HCT116 (cell line): Measurements from ENCODE around the gene DOCK4. TPM values are rescaled to one million over a fixed set of nuclear protein-coding genes. Genes with fewer than 3 reads are reported as not detected.

Source experiments
- ATAC-seq: fragments of 200-7000 bp; cut with Tn5 transposase; 2 replicates; pipeline ENCODE4 v1.9.1; 2020; ENCODE audit warnings: mild to moderate bottlenecking, moderate library complexity
- BruUV-seq: library from RNA; stranded (reverse); fragments of 400-500 nt; replicated peaks from 2 replicates; lab custom pipeline; 2021; lab: Mats Ljungman, UMichigan
- CTCF ChIA-PET: fragments of 300-600 bp; sonication (Branson Sonifier 250); formaldehyde crosslinking; loops from one replicate; lab custom pipeline; 2021; ENCODE audit warnings: antibody characterized with exemption; lab: Charles Lee
- POLR2A ChIA-PET: fragments of 300-600, 350-600 bp; sonication (Branson Sonifier 250); formaldehyde crosslinking; loops from one replicate; lab custom pipeline; 2021; ENCODE audit warnings: antibody characterized with exemption; lab: Charles Lee
- RAD21 ChIA-PET, 2 experiments: fragments of 300-600 bp; sonication (Branson Sonifier 250); formaldehyde crosslinking; loops; one replicate each; lab custom pipeline; 2023; ENCODE audit warnings: low total read pairs in 2 of 2; ENCODE audit not compliant: uncharacterized antibody in 2 of 2, unreplicated experiment in 2 of 2, low non-redundant PET in 1 of 2; lab: Charles Lee
- DNase-seq: peaks from one replicate; pipeline ENCODE4 v3.0.0-alpha.2; 2010; ENCODE audit warnings: low read depth, low spot score
- H2AFZ ChIP-seq: fragments of 200-600 bp; shearing (Covaris generic), sonication (generic); 2 replicates; pipeline ENCODE4 v1.6.1; 2017; ENCODE audit warnings: low read depth, mixed run types, mixed read lengths, antibody characterized with exemption, low read length; ENCODE audit not compliant: poor library complexity, severe bottlenecking
- H3K27ac ChIP-seq: 2 replicates; pipeline ENCODE4 v1.5.1; 2012; ENCODE audit warnings: low read depth, low read length
- H3K27me3 ChIP-seq: fragments of 200-600 bp; sonication (generic); 2 replicates; pipeline ENCODE4 v1.6.1; 2016; ENCODE audit warnings: mixed run types, low read length, mixed read lengths; ENCODE audit not compliant: insufficient read depth
- H3K36me3 ChIP-seq, 2 experiments: fragments of 200-500 bp in 1 of 2; fragments of 200-600 bp in 1 of 2; sonication (Bioruptor generic) in 1 of 2; sonication (generic) in 1 of 2; 2 replicates each; pipeline versions ENCODE4 v1.5.1 to v1.6.1; 2014 to 2016; ENCODE audit warnings: low read length in 2 of 2, inconsistent platforms in 1 of 2, mixed read lengths in 1 of 2, mixed run types in 1 of 2; ENCODE audit not compliant: insufficient read depth in 2 of 2, control insufficient read depth in 1 of 2
- H3K4me1 ChIP-seq, 2 experiments: fragments of 200-600 bp in 1 of 2; sonication (generic) in 1 of 2; 2 replicates each; pipeline versions ENCODE4 v1.5.1 to v1.6.1; 2012 to 2017; ENCODE audit warnings: low read length in 2 of 2, inconsistent platforms in 1 of 2, mild to moderate bottlenecking in 1 of 2, mixed read lengths in 1 of 2, mixed run types in 1 of 2, moderate library complexity in 1 of 2; ENCODE audit not compliant: insufficient read depth in 2 of 2, control insufficient read depth in 1 of 2
- H3K4me2 ChIP-seq: fragments of 200-600 bp; sonication (generic); 2 replicates; pipeline ENCODE4 v1.6.1; 2017; ENCODE audit warnings: mixed run types, low read length, mixed read lengths
- H3K4me3 ChIP-seq, 2 experiments: fragments of 200-600 bp in 1 of 2; sonication (generic) in 1 of 2; replicated peaks in 1 of 2; 2 replicates each; pipeline ENCODE4 v1.5.1; 2011 to 2016; ENCODE audit warnings: low read length in 2 of 2, control low read depth in 1 of 2, low read depth in 1 of 2, mild to moderate bottlenecking in 1 of 2, mixed read lengths in 1 of 2, mixed run types in 1 of 2
- H3K79me2 ChIP-seq: fragments of 200-600 bp; sonication (generic); 2 replicates; pipeline ENCODE4 v1.6.1; 2017; ENCODE audit warnings: mild to moderate bottlenecking, mixed run types, low read length, moderate library complexity, mixed read lengths; ENCODE audit not compliant: insufficient read depth
- H3K9ac ChIP-seq: fragments of 200-600 bp; sonication (generic); 2 replicates; pipeline ENCODE4 v1.6.1; 2016; ENCODE audit warnings: low read length, mixed read lengths
- H3K9me2 ChIP-seq: fragments of 200-600 bp; sonication (generic), shearing (Covaris generic); 2 replicates; pipeline ENCODE4 v1.6.1; 2017; ENCODE audit warnings: mixed run types, mild to moderate bottlenecking, moderate library complexity; ENCODE audit not compliant: insufficient read depth
- H3K9me3 ChIP-seq, 2 experiments: fragments of 200-500 bp in 1 of 2; fragments of 200-600 bp in 1 of 2; sonication (Bioruptor generic) in 1 of 2; sonication (generic) in 1 of 2; 2 replicates each; pipeline ENCODE4 v1.6.1; 2014 to 2017; ENCODE audit warnings: low read length in 2 of 2, mixed read lengths in 2 of 2, inconsistent platforms in 1 of 2, low read depth in 1 of 2, mild to moderate bottlenecking in 1 of 2, mixed run types in 1 of 2, moderate library complexity in 1 of 2; ENCODE audit not compliant: control insufficient read depth in 1 of 2, insufficient read depth in 1 of 2
- H4K20me1 ChIP-seq: fragments of 200-600 bp; sonication (generic), shearing (Covaris generic); 2 replicates; pipeline ENCODE4 v1.6.1; 2017; ENCODE audit warnings: mixed run types, mild to moderate bottlenecking, moderate library complexity; ENCODE audit not compliant: insufficient read depth
- CBX3 ChIP-seq: IDR thresholded peaks from 2 replicates; pipeline ENCODE4 v1.6.1; 2012; ENCODE audit warnings: low read depth
- CEBPB ChIP-seq: IDR thresholded peaks from 2 replicates; pipeline ENCODE4 v1.6.1; 2012; ENCODE audit warnings: low read depth
- EGR1 ChIP-seq: IDR thresholded peaks from 2 replicates; pipeline ENCODE4 v1.6.1; 2012; ENCODE audit warnings: low read depth
- ELF1 ChIP-seq: IDR thresholded peaks from 2 replicates; pipeline ENCODE4 v1.6.1; 2012; ENCODE audit warnings: low read depth, borderline replicate concordance
- EZH2phosphoT487 ChIP-seq: fragments of 200-600 bp; IDR thresholded peaks from 2 replicates; pipeline ENCODE4 v1.6.1; 2018; ENCODE audit warnings: antibody characterized with exemption, borderline replicate concordance
- FOSL1 ChIP-seq: IDR thresholded peaks from 2 replicates; pipeline ENCODE4 v1.6.1; 2012; ENCODE audit warnings: low read depth
- JUND ChIP-seq: IDR thresholded peaks from 2 replicates; pipeline ENCODE4 v1.6.1; 2012
- POLR2A ChIP-seq: IDR thresholded peaks from 2 replicates; pipeline ENCODE4 v1.7.0; 2011; ENCODE audit warnings: borderline replicate concordance; ENCODE audit not compliant: insufficient read depth, insufficient read length; ENCODE audit errors: extremely low read depth
- POLR2AphosphoS5 ChIP-seq: IDR thresholded peaks from 2 replicates; pipeline ENCODE4 v1.6.1; 2011; ENCODE audit warnings: mild to moderate bottlenecking, low read depth, low read length, moderate library complexity
- RAD21 ChIP-seq: IDR thresholded peaks from 2 replicates; pipeline ENCODE4 v1.6.1; 2012; ENCODE audit warnings: low read depth, mild to moderate bottlenecking
- SIN3A ChIP-seq: IDR thresholded peaks from 2 replicates; pipeline ENCODE4 v1.6.1; 2012; ENCODE audit warnings: low read depth
- SP1 ChIP-seq: IDR thresholded peaks from 2 replicates; pipeline ENCODE4 v1.6.1; 2012; ENCODE audit warnings: low read depth
- SRF ChIP-seq: IDR thresholded peaks from 2 replicates; pipeline ENCODE4 v1.6.1; 2012; ENCODE audit warnings: low read depth
- TCF7L2 ChIP-seq: IDR thresholded peaks from 2 replicates; pipeline ENCODE4 v1.7.0; 2011; ENCODE audit warnings: borderline replicate concordance, inconsistent platforms; ENCODE audit not compliant: insufficient read depth, insufficient read length; ENCODE audit errors: extremely low read depth
- YY1 ChIP-seq: IDR thresholded peaks from 2 replicates; pipeline ENCODE4 v1.6.1; 2011; ENCODE audit warnings: low read length, low read depth, moderate library complexity, mild to moderate bottlenecking; ENCODE audit not compliant: insufficient replicate concordance; ENCODE audit errors: extremely low read depth
- ZBTB33 ChIP-seq: IDR thresholded peaks from 2 replicates; pipeline ENCODE4 v1.6.1; 2011; ENCODE audit warnings: mild to moderate bottlenecking, low read length, moderate library complexity; ENCODE audit not compliant: insufficient replicate concordance; ENCODE audit errors: extremely low read depth
- ZFX ChIP-seq: fragments of 450-650 bp; IDR thresholded peaks from 2 replicates; pipeline ENCODE4 v1.6.1; 2017
- intact Hi-C: fragments of 100-400 bp; cut with micrococcal nuclease; formaldehyde crosslinking; loops from 2 replicates; pipeline ENCODE4 v1.10.0; 2022
- total RNA-seq: library from RNA; stranded (reverse); gene quantifications from one replicate; pipeline ENCODE4 v1.2.1, GENCODE V29; 2021; ENCODE audit not compliant: unreplicated experiment
- TF ChIP-seq, protein P1 (sequence below): IDR thresholded peaks from 2 replicates; pipeline ENCODE4 v1.6.1; 2012

DOCK4 gene
- total RNA-seq, 1 experiment from 2014 or later = 2.2 TPM

DNA sequence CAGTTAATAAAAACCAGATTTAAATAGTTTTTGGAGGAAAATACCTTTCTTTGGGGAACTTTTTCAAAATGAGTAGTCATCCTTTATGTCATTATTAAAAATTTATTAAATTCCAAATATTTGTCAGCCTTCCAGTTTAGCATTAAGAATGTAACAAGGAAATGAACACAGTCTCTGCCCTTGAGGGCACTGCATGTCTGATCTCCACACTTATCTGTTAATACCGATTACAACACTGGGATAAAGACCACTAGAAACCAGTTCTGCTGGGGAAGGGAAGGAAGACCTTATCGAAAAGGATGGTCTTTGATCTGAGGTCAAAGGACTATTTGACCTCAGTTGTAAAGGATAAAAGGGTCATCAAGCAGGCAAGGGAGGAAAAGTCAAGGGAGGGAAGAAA is 320.0 kb downstream of the DOCK4 start:
- no peaks in the 10 kb centered on the region for H3K9me3 ChIP-seq
- BruUV-seq = no TSS peak
- H3K4me1 ChIP-seq = no peaks in the 10 kb centered on the region
- DNase-seq = no peak
- H3K36me3 ChIP-seq = no peaks in the 10 kb centered on the region
- ATAC-seq = no peak
- no peaks in the 10 kb centered on the region for H3K9me2 ChIP-seq
- intact Hi-C loops = no loop called here
- RAD21 ChIA-PET = no interaction called here
- no peak overlapping the region for H3K4me3 ChIP-seq
- no peaks in the 10 kb centered on the region for H3K79me2 ChIP-seq
- H3K4me2 ChIP-seq = no peak overlapping the region
- H2AFZ ChIP-seq = no peak overlapping the region
- POLR2A ChIA-PET = no interaction called here
- TF ChIP-seq RAD21 (no peak), EGR1 (no peak), TCF7L2 (no peak), SRF (no peak), SIN3A (no peak), POLR2AphosphoS5 (no peak), YY1 (no peak), CEBPB (no peak), ELF1 (no peak), EZH2phosphoT487 (no peak), SP1 (no peak), POLR2A (no peak), ZBTB33 (no peak), CBX3 (no peak), ZFX (no peak), FOSL1 (no peak), JUND (no peak)
- TF ChIP-seq, protein P1, sequence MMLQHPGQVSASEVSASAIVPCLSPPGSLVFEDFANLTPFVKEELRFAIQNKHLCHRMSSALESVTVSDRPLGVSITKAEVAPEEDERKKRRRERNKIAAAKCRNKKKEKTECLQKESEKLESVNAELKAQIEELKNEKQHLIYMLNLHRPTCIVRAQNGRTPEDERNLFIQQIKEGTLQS = no peak
- H4K20me1 ChIP-seq = no peaks in the 10 kb centered on the region
- CTCF ChIA-PET = no interaction called here
- no peak overlapping the region for H3K9ac ChIP-seq
- H3K27ac ChIP-seq = no peak overlapping the region
- no peaks in the 10 kb centered on the region for H3K27me3 ChIP-seq
